PC-9 (cell line): ENCODE data around the gene PEG3. TPM values are rescaled to one million over a fixed set of nuclear protein-coding genes. Genes with fewer than 3 reads are reported as not detected.

ENCODE experiments used
- BruUV-seq: library from RNA; stranded (reverse); fragments of 400-500 nt; replicated peaks from 2 replicates; lab custom pipeline; 2021; lab: Mats Ljungman, UMichigan
- CTCF ChIA-PET: fragments of 300-600 bp; sonication (Branson Sonifier 250); formaldehyde crosslinking; loops from one replicate; lab custom pipeline; 2022; ENCODE audit warnings: antibody characterized with exemption; lab: Charles Lee
- POLR2A ChIA-PET: fragments of 300-600 bp; sonication (Branson Sonifier 250); formaldehyde crosslinking; loops from one replicate; lab custom pipeline; 2022; ENCODE audit warnings: antibody characterized with exemption; ENCODE audit not compliant: unreplicated experiment; lab: Charles Lee
- DNase-seq, 2 experiments: peaks; one replicate each; pipeline versions ENCODE4 v3.0.0 to v3.0.0-alpha.2; 2015 to 2022; ENCODE audit warnings: mixed read lengths in 1 of 2
- H2AFZ ChIP-seq: fragments of 200-600 bp; sonication (generic); 2 replicates; pipeline ENCODE4 v1.8.1; 2017; ENCODE audit warnings: antibody characterized with exemption
- H3F3A ChIP-seq: fragments of 200-600 bp; sonication (generic); 2 replicates; pipeline ENCODE4 v1.8.1; 2017; ENCODE audit warnings: antibody characterized with exemption, mild to moderate bottlenecking, low read depth; ENCODE audit not compliant: insufficient read depth
- H3K27ac ChIP-seq: fragments of 200-600 bp; sonication (generic); 2 replicates; pipeline ENCODE4 v1.6.1; 2016; ENCODE audit warnings: mixed run types
- H3K27me3 ChIP-seq: fragments of 200-600 bp; sonication (generic); 2 replicates; pipeline ENCODE4 v1.6.1; 2016; ENCODE audit warnings: low read depth, mixed run types; ENCODE audit not compliant: insufficient read depth
- H3K36me3 ChIP-seq: fragments of 200-600 bp; sonication (generic); 2 replicates; pipeline ENCODE4 v1.6.1; 2016; ENCODE audit warnings: low read depth, mixed run types
- H3K4me1 ChIP-seq: fragments of 200-600 bp; sonication (generic); replicated peaks from 2 replicates; pipeline ENCODE4 v1.6.1; 2016; ENCODE audit warnings: mixed run types; ENCODE audit not compliant: insufficient read depth
- H3K4me2 ChIP-seq: fragments of 200-600 bp; sonication (generic); 2 replicates; pipeline ENCODE4 v1.6.1; 2017; ENCODE audit warnings: mixed run types
- H3K4me3 ChIP-seq: fragments of 200-600 bp; sonication (generic); 2 replicates; pipeline ENCODE4 v1.6.1; 2016; ENCODE audit warnings: mixed run types
- H3K79me2 ChIP-seq: fragments of 200-600 bp; sonication (generic); 2 replicates; pipeline ENCODE4 v1.6.1; 2017; ENCODE audit warnings: low read depth, mixed run types
- H3K9me2 ChIP-seq: fragments of 200-600 bp; sonication (generic); 2 replicates; pipeline ENCODE4 v1.8.1; 2017; ENCODE audit warnings: mild to moderate bottlenecking; ENCODE audit not compliant: insufficient read depth
- H3K9me3 ChIP-seq: fragments of 200-600 bp; sonication (generic); 2 replicates; pipeline ENCODE4 v1.8.1; 2016; ENCODE audit warnings: low read depth; ENCODE audit not compliant: insufficient read depth
- H4K20me1 ChIP-seq: fragments of 200-600 bp; sonication (generic); 2 replicates; pipeline ENCODE4 v1.8.1; 2017; ENCODE audit not compliant: insufficient read depth
- EZH2 ChIP-seq: fragments of 200-600 bp; sonication (generic); IDR thresholded peaks from 2 replicates; pipeline ENCODE4 v1.8.0; 2017; ENCODE audit warnings: antibody characterized with exemption, low read depth
- intact Hi-C: fragments of 100-400 bp; cut with micrococcal nuclease; formaldehyde crosslinking; loops from one replicate; pipeline ENCODE4 v1.10.0; 2022; ENCODE audit not compliant: unreplicated experiment
- total RNA-seq: library from RNA; stranded (reverse); gene quantifications from 2 replicates; pipeline ENCODE4 v1.2.3, GENCODE V29; 2021
- TF ChIP-seq, protein P1 (sequence below): fragments of 200-600 bp; sonication (generic); conservative IDR thresholded peaks from 2 replicates; pipeline ENCODE4 v1.6.1; 2017; ENCODE audit warnings: mixed run types, antibody characterized with exemption, mild to moderate bottlenecking, moderate library complexity

The PEG3 gene
- total RNA-seq, 1 experiment from 2014 or later = not detected

DNA sequence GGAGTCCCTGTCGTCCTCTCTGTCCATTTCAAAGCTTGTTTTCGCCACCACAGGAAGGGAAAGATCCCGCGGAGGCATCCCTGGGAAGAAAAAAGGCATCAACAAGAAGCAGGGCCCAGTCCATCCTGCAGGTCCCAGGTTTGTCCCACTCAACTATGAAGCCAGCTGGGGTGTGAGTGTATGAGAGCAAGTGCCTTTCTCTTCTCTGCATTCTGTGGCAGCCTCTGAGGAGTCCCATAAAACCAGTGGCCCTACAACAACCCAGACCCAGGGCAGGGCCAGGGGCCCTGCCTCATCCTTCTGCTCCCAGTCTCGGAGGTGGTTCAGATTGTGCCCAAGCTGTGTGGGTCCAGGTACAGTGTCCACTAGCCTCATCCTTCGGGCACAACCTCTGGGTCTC lies 18.9 kb downstream of the PEG3 start:
- no peaks in the 10 kb centered on the region for H3K36me3 ChIP-seq
- CTCF ChIA-PET = no interaction called here
- no peaks in the 10 kb centered on the region for H3K4me1 ChIP-seq
- no peaks in the 10 kb centered on the region for H4K20me1 ChIP-seq
- H3K27me3 ChIP-seq = peaks cover 27% of the 10 kb centered on the region
- no peaks in the 10 kb centered on the region for H3F3A ChIP-seq
- H3K4me2 ChIP-seq = no peak overlapping the region
- POLR2A ChIA-PET = no interaction called here
- H3K9me3 ChIP-seq = no peaks in the 10 kb centered on the region
- no peaks in the 10 kb centered on the region for H3K9me2 ChIP-seq
- no peak overlapping the region for H3K27ac ChIP-seq
- H3K4me3 ChIP-seq = no peak overlapping the region
- no peak overlapping the region for H2AFZ ChIP-seq
- BruUV-seq = no TSS peak
- intact Hi-C loops = no loop called here
- H3K79me2 ChIP-seq = no peaks in the 10 kb centered on the region
- no peak for DNase-seq
- TF ChIP-seq EZH2 = no peak
- TF ChIP-seq, protein P1, sequence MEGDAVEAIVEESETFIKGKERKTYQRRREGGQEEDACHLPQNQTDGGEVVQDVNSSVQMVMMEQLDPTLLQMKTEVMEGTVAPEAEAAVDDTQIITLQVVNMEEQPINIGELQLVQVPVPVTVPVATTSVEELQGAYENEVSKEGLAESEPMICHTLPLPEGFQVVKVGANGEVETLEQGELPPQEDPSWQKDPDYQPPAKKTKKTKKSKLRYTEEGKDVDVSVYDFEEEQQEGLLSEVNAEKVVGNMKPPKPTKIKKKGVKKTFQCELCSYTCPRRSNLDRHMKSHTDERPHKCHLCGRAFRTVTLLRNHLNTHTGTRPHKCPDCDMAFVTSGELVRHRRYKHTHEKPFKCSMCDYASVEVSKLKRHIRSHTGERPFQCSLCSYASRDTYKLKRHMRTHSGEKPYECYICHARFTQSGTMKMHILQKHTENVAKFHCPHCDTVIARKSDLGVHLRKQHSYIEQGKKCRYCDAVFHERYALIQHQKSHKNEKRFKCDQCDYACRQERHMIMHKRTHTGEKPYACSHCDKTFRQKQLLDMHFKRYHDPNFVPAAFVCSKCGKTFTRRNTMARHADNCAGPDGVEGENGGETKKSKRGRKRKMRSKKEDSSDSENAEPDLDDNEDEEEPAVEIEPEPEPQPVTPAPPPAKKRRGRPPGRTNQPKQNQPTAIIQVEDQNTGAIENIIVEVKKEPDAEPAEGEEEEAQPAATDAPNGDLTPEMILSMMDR = no peak

DNA sequence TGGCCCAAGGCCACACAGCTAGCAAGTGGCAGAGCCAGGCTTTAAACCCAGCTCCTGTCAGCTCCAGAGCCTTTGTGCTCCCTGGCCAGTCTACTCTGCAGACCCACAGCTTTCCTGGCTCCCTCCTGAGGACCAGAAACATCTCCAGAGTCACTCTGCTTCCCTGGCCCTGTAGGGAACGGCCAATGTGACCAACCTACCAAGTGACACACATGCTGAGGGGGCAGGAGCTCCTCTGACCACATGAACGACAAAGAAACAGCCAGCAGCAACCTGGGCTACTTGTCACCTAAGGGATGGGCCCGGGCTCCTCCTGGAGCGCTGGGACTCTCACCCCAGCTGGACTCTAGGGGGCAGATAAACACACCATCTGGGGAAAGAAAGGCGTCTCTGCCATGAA lies 19.3 kb downstream of the PEG3 start:
- no peak overlapping the region for H3K4me2 ChIP-seq
- ChIA-PET POLR2A (no interaction called here), CTCF (no interaction called here)
- H3K36me3 ChIP-seq = no peaks in the 10 kb centered on the region
- no TSS peak for BruUV-seq
- no peaks in the 10 kb centered on the region for H3K9me3 ChIP-seq
- DNase-seq = no peak
- H4K20me1 ChIP-seq = no peaks in the 10 kb centered on the region
- H2AFZ ChIP-seq = no peak overlapping the region
- no peaks in the 10 kb centered on the region for H3K79me2 ChIP-seq
- H3K9me2 ChIP-seq = no peaks in the 10 kb centered on the region
- H3F3A ChIP-seq = no peaks in the 10 kb centered on the region
- peaks cover 32% of the 10 kb centered on the region for H3K27me3 ChIP-seq
- no peak overlapping the region for H3K27ac ChIP-seq
- intact Hi-C loops = no loop called here
- H3K4me1 ChIP-seq = no peaks in the 10 kb centered on the region
- no peak overlapping the region for H3K4me3 ChIP-seq
- TF ChIP-seq EZH2 = no peak
- TF ChIP-seq, protein P1 = no peak

DNA sequence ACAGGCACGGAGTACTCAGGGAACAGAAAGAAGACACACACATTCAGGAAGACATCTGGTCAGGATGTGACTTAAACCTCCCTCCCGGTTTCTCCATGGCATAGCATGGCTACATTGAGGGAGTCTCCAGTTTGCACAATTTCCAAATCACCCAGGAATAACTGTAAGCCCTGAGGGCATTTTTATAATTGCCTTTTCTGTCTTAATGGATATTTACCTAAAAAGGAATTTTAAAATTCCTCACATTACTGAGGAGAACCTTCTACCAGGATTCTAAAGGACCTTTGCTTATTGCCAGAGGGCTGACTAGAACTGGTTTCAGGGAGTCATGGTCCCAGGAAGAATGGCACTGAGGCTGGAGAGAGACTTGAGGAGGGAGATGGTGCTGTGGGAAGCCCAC lies 21.4 kb downstream of the PEG3 start:
- Histone ChIP-seq H3K4me3 (no peak overlapping the region), H3K36me3 (no peaks in the 10 kb centered on the region), H3K9me2 (no peaks in the 10 kb centered on the region), H3K4me2 (no peak overlapping the region), H3K79me2 (no peaks in the 10 kb centered on the region), H3K9me3 (no peaks in the 10 kb centered on the region), H3K27ac (no peak overlapping the region), H4K20me1 (no peaks in the 10 kb centered on the region), H3K4me1 (no peaks in the 10 kb centered on the region), H3K27me3 (peaks cover 42% of the 10 kb centered on the region), H2AFZ (no peak overlapping the region), H3F3A (no peaks in the 10 kb centered on the region)
- no TSS peak for BruUV-seq
- DNase-seq = no peak
- CTCF ChIA-PET = no interaction called here
- POLR2A ChIA-PET = no interaction called here
- intact Hi-C loops = no loop called here
- TF ChIP-seq, protein P1 = no peak
- TF ChIP-seq EZH2 = no peak
